ENCODE measurements around the gene NDP.
A peak's percentile ranks its signal among the peaks of the same experiment; 100 is the strongest.
"Not testable (repeated sequence)": the region's sequence is repeated elsewhere in the genome, so short reads cannot be mapped to it uniquely, and the experiment has no call there.

Gene NDP

GRCh38 chrX:43969504-43970501 is 3.4 kb downstream of the NDP start:
- DNase-seq: no peak

GRCh38 chrX:43968359-43968781 is 4.8 kb downstream of the NDP start:
- no peak for DNase-seq

GRCh38 chrX:43964936-43965335 is 8.3 kb downstream of the NDP start:
- DNase-seq: no peak

DNA sequence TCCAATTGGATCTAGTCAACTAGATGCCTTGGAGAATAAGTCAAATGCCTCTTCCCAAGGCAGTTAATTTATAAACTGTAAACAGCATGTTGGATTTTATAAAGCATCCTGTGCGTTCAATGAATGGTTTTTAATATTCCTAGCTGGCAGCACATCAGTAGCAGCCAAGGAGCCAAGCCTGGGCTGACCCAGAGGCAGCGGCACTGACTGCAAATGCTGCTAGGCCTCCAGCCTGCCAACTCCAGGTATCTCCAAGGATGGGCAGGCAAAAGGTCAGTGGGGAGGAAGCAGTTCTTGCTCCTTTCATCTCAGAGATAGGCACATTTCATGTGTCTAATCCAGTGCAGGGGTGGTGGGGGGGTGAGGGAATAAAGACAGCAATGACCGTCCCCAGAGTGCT is 9.5 kb downstream of the NDP start:
- no peak for DNase-seq

- no peak for DNase-seq
These were observed 10.6 kb downstream of the NDP start for GRCh38 chrX:43962636-43963035.

GRCh38 chrX:43961699-43962098 is 11.5 kb downstream of the NDP start:
- DNase-seq: no peak

GRCh38 chrX:43958529-43958928 is 14.7 kb downstream of the NDP start:
- peak; percentile 41 for DNase-seq

DNA sequence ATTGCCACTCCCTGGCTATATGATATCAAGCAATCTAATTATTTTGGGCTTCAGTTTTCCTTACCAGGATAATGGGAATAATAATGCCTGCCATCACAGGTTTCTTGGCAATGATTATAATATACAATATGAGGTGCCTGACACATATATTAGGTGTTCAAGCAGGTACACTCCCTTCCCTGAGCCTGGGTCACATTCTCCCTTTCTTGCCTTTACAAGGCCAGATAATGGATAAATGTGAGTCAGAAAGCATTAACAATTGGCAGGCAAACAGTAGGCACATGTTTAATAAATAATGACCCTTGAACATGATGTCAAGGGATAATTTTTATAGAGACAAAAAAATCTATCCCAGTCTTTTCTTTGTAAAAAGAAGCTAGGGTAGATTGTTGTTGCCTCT is 17.2 kb downstream of the NDP start:
- no peak for DNase-seq

GRCh38 chrX:43953218-43953617 is 20.0 kb downstream of the NDP start:
- no peak for DNase-seq

DNA sequence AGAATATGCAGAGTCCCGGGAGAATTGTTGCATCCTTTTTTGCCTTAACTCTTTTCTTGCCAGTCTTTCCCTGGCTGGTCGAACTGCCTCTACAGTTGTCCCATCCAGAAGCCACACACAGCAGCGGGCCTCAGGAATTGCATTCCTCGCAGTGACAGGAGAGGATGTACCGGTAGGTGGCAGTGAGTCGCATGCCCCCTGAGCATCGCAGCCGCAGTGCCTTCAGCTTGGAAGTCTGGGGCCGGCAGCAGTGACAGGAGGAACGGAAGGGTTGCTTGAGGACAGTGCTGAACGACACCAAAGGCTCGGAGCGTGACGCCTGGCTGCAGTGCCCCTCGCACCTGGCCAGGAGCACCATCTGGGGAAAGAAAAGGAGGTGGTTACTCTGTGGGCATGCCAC is 23.5 kb downstream of the NDP start:
- no peak for DNase-seq

GRCh38 chrX:43940816-43941474 is 32.2 kb downstream of the NDP start:
- DNase-seq: no peak

DNA sequence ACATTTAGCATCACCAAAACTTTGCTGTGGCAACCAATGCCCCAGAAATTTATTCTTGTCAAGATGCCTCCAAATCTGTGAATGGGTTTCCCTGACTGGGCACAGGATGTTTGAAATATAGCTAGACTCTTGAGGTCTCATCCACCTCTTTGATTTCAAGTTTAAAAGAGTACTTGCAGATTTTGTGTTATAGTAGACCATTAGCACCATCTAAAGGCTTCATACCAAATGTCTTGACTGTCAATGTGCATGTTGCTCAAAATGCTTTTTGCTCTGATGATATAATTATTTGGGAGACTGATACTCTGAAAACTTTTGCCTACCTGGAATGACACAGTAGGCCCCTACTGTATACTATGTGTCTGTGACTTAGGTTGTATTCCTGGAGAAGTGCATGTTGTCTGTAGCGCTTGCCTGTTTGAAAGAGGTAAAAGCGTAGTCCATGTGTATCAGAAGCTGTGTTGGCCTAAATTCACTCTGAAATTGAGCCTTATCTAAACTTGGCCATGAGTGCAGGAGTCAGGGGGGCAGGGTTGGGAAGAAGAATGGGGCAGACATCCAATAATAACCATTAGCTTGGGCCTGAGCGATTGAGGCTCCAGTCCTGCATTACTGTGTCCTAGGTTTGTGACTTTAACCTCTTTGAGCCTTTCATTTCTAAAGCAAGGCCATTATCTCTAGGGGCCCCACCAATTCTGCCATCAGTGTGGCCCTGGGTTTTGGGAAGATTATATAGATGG is 33.8 kb downstream of the NDP start:
- no peak for DNase-seq

- not testable (repeated sequence) for DNase-seq
These were observed 51.2 kb downstream of the NDP start for GRCh38 chrX:43922032-43922431.

DNA sequence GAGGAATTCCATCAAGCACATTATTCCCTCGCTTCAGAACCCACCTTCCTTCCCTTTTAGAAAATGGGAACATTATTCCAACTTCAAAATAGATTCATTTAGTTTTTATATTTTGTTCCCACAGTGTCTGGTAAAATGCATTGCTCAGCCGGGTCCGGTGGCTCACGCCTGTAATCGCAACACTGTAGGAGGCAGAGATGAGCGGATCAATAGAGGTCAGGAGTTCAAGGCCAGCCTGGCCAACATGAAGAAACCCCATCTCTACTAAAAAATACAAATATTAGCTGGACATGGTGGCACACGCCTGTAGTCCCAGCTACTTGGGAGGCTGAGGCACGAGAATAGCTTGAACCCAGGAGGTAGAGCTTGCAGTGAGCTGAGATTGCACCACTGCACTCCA is 62.4 kb downstream of the NDP start:
- not testable (repeated sequence) for DNase-seq

GRCh38 chrX:43910012-43910411 is 63.2 kb downstream of the NDP start:
- DNase-seq: no peak

DNA sequence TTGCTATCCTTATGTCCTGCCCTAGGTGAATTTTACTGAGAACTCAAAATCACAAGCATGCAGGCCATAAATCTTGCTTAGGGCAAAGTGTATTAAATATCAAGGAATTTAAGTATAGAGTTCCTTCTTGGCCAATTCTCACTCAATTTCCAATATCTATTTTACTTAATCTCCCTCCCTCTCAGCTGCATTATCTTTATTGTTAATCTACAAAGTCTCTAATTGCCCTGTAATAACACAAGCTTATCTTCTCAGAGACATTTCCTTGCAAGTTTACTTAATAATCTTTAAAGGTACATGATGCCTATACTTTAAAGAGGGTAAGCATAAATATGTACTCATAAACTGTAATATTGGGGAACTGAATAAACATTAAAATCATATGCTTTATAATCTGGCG is 64.0 kb downstream of the NDP start:
- DNase-seq: no peak

DNA sequence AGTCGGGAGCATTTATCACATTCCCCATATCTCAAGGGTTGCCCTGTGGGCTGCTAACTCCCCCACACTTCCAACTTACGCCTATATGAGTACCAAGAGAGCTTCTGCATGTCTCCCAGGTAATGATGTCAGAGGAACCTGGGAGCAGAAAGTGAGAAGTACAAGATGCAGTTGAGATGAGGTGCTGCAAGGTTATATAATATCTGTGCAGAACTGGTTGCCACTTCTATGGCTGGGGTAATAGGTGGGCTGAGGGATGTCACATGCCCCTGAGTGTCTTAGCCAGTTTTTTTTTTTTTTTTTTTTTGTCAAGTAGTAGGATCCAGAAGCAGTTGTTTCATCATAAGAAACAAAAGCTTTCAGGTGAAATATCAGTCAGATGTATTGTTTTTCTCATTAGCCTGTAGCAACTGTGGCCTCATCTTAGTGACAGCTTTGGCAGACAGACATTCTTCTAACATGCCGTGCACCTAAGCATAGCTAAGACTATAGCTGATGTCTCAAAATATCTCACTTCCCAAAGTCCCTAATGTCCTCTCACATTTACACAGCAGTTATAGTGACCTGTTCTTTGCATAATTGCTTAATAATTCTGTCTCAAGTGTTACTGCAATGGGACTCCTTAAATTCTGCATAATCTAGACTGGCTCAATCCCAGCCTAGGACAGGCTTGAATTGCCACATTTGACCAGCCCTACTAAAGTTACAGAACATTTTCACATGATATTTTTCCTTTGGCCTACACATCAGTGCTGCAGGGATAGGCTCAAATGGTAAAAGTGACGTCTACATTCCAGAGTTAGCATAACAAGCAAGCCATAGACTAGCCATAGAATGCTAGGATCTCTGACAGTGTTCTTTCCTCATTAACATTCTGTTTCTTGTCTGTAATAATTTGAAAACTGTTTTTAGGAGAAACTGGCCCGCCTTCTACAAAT is 73.0 kb downstream of the NDP start:
- DNase-seq: no peak
